Stimulated activated CD4-positive, alpha-beta T cell treated with anti-CD3 and anti-CD28 coated beads, TNF-alpha, amount 100 ng/mL, for 24 hours (primary cell): ENCODE data around the gene SPECC1L.

Experiments used
- DNase-seq, 3 experiments: peaks; one replicate each; pipeline ENCODE4 v3.0.0-alpha.2; 2020; ENCODE audit warnings: low read depth in 3 of 3

Gene SPECC1L

GRCh38 chr22:24441406-24442351 is 171.0 kb downstream of the SPECC1L start:
- no peak for DNase-seq

- no peak for DNase-seq
Observed at GRCh38 chr22:24442352-24442744, 171.7 kb downstream of the SPECC1L start.

GRCh38 chr22:24443668-24444067 is 173.0 kb downstream of the SPECC1L start:
- DNase-seq = no peak

- DNase-seq = no peak
Observed at GRCh38 chr22:24444251-24444650, 173.6 kb downstream of the SPECC1L start.

- no peak for DNase-seq
Observed at GRCh38 chr22:24444729-24445466, 174.3 kb downstream of the SPECC1L start.

- peak in 1 of 3 experiments; percentile 30 for DNase-seq
Observed at GRCh38 chr22:24445481-24446259, 175.0 kb downstream of the SPECC1L start.

- no peak for DNase-seq
Observed at GRCh38 chr22:24446260-24446611, 175.6 kb downstream of the SPECC1L start.

- DNase-seq = no peak
Observed at GRCh38 chr22:24450610-24451009, 180.0 kb downstream of the SPECC1L start.

GRCh38 chr22:24451162-24451561 is 180.5 kb downstream of the SPECC1L start:
- DNase-seq = no peak

GRCh38 chr22:24453853-24454252 is 183.2 kb downstream of the SPECC1L start:
- no peak for DNase-seq

GRCh38 chr22:24455039-24455438 is 184.4 kb downstream of the SPECC1L start:
- no peak for DNase-seq

GRCh38 chr22:24455751-24456426 is 185.3 kb downstream of the SPECC1L start:
- no peak for DNase-seq

- no peak for DNase-seq
Observed at GRCh38 chr22:24457894-24458420, 187.3 kb downstream of the SPECC1L start.

- no peak for DNase-seq
Observed at GRCh38 chr22:24459911-24460310, 189.3 kb downstream of the SPECC1L start.

- no peak for DNase-seq
Observed at GRCh38 chr22:24460418-24461089, 189.9 kb downstream of the SPECC1L start.

GRCh38 chr22:24463071-24463760 is 192.6 kb downstream of the SPECC1L start:
- DNase-seq = no peak

GRCh38 chr22:24465566-24465965 is 194.9 kb downstream of the SPECC1L start:
- no peak for DNase-seq

- DNase-seq = no peak
Observed at GRCh38 chr22:24465975-24466374, 195.3 kb downstream of the SPECC1L start.

GRCh38 chr22:24466716-24467328 is 196.2 kb downstream of the SPECC1L start:
- DNase-seq = no peak

GRCh38 chr22:24467340-24467739 is 196.7 kb downstream of the SPECC1L start:
- DNase-seq = no peak
